IMR-90 (cell line): Measurements from ENCODE around the gene NRDC.

ENCODE experiments used
- BHLHE40 ChIP-seq: fragments of 150-350 bp; IDR thresholded peaks from 2 replicates; pipeline ENCODE4 v1.6.1; 2016; ENCODE audit warnings: mild to moderate bottlenecking, low read depth, low read length
- CTCF ChIP-seq: conservative IDR thresholded peaks from 2 replicates; pipeline ENCODE4 v1.5.1; 2012; ENCODE audit warnings: mild to moderate bottlenecking, low read depth, low read length, improper control_type of control experiment
- FOS ChIP-seq: fragments of 150-350 bp; IDR thresholded peaks from 2 replicates; pipeline ENCODE4 v1.6.1; 2016; ENCODE audit warnings: low read depth, low read length
- POLR2A ChIP-seq: IDR thresholded peaks from 2 replicates; pipeline ENCODE4 v1.6.1; 2012; ENCODE audit warnings: mild to moderate bottlenecking, low read depth, low read length
- RAD21 ChIP-seq: IDR thresholded peaks from 2 replicates; pipeline ENCODE4 v1.6.1; 2012; ENCODE audit warnings: low read length, improper control_type of control experiment
- RCOR1 ChIP-seq: IDR thresholded peaks from 2 replicates; pipeline ENCODE4 v1.6.1; 2012; ENCODE audit warnings: mild to moderate bottlenecking, low read length, improper control_type of control experiment; ENCODE audit not compliant: insufficient replicate concordance
- TF ChIP-seq, protein P1 (sequence below): fragments of 150-350 bp; IDR thresholded peaks from 2 replicates; pipeline ENCODE4 v1.6.1; 2016; ENCODE audit warnings: low read depth, mild to moderate bottlenecking, low read length, moderate library complexity, borderline replicate concordance

- TF ChIP-seq CTCF = no peak
- TF ChIP-seq POLR2A = no peak
- TF ChIP-seq RCOR1 = no peak
- TF ChIP-seq, protein P1, sequence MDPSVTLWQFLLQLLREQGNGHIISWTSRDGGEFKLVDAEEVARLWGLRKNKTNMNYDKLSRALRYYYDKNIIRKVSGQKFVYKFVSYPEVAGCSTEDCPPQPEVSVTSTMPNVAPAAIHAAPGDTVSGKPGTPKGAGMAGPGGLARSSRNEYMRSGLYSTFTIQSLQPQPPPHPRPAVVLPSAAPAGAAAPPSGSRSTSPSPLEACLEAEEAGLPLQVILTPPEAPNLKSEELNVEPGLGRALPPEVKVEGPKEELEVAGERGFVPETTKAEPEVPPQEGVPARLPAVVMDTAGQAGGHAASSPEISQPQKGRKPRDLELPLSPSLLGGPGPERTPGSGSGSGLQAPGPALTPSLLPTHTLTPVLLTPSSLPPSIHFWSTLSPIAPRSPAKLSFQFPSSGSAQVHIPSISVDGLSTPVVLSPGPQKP = no peak
- TF ChIP-seq RAD21 = no peak
- TF ChIP-seq BHLHE40 = no peak
- TF ChIP-seq FOS = no peak
These were observed 79.2 kb downstream of the NRDC start for GRCh38 chr1:51799372-51799771.
